ENCODE measurements around the gene SIL1.

- TF ChIP-seq PBX2 (CRISPR knock-in tag; IDR thresholded peaks at IDR 0.05) (no peak), CEBPB (IDR thresholded peaks at IDR 0.05; ENCODE audit: borderline replicate concordance, low read depth, low read length) (no peak)
These were observed 47.7 kb downstream of the SIL1 start for GRCh38 chr5:139150367-139150999.
